ENCODE results near the gene NME4.

The NME4 gene

GRCh38 chr16:397135-397661 is at the start of gene NME4:
NME4 (plus strand) TSS chr16:397199; CDS start chr16:397223, 24 bp downstream.
- TF ChIP-seq ZBTB7A (IDR thresholded peaks at IDR 0.05; ENCODE audit: low read depth) (peak; percentile 83), USF1 (IDR thresholded peaks at IDR 0.05) (no peak), NFIC (IDR thresholded peaks at IDR 0.05) (no peak), FOXM1 (IDR thresholded peaks at IDR 0.05; ENCODE audit: borderline replicate concordance, low read depth) (no peak), TEAD4 (IDR thresholded peaks at IDR 0.05) (no peak), CREB1 (IDR thresholded peaks at IDR 0.05; ENCODE audit: low read depth) (no peak)

- TF ChIP-seq REST (IDR thresholded peaks at IDR 0.05; ENCODE audit: low read depth) (no peak), ZBTB7A (IDR thresholded peaks at IDR 0.05; ENCODE audit: low read depth) (no peak), RAD21 (IDR thresholded peaks at IDR 0.05; ENCODE audit: low read depth) (no peak), EP300 (IDR thresholded peaks at IDR 0.05; ENCODE audit: borderline replicate concordance) (no peak), CEBPB (IDR thresholded peaks at IDR 0.05) (no peak)
These were observed 49.8 kb upstream of the NME4 start for GRCh38 chr16:347203-347602.

- TF ChIP-seq MAX (IDR thresholded peaks at IDR 0.05) (peak; percentile 43), RAD21 (IDR thresholded peaks at IDR 0.05; ENCODE audit: low read depth) (peak; percentile 3; the same call in 1 of the 2 replicates), EP300 (IDR thresholded peaks at IDR 0.05; ENCODE audit: borderline replicate concordance) (no peak)
These were observed 47.8 kb upstream of the NME4 start for GRCh38 chr16:349211-349610.

- no peak for TF ChIP-seq REST (IDR thresholded peaks at IDR 0.05; ENCODE audit: low read depth)
- TF ChIP-seq CEBPB (IDR thresholded peaks at IDR 0.05) = no peak
- no peak for TF ChIP-seq ZBTB7A (IDR thresholded peaks at IDR 0.05; ENCODE audit: low read depth)
- TF ChIP-seq EP300 (IDR thresholded peaks at IDR 0.05; ENCODE audit: borderline replicate concordance) = no peak
- no peak for TF ChIP-seq TAF1 (IDR thresholded peaks at IDR 0.05; ENCODE audit: low read depth)
- TF ChIP-seq YY1 (IDR thresholded peaks at IDR 0.05; ENCODE audit: low read depth) = no peak
- no peak for TF ChIP-seq TEAD4 (IDR thresholded peaks at IDR 0.05)
- TF ChIP-seq RAD21 (IDR thresholded peaks at IDR 0.05; ENCODE audit: low read depth) = no peak
- no peak for TF ChIP-seq NFIC (IDR thresholded peaks at IDR 0.05)
- no peak for TF ChIP-seq TCF12 (IDR thresholded peaks at IDR 0.05; ENCODE audit: low read depth)
These were observed 46.8 kb upstream of the NME4 start for GRCh38 chr16:350203-350602.

- TF ChIP-seq EP300 (IDR thresholded peaks at IDR 0.05; ENCODE audit: borderline replicate concordance) (no peak), TEAD4 (IDR thresholded peaks at IDR 0.05) (0 out of 2 replicates have a peak, but pooled peaks have one; percentile 8), CREB1 (IDR thresholded peaks at IDR 0.05; ENCODE audit: low read depth) (no peak), TAF1 (IDR thresholded peaks at IDR 0.05; ENCODE audit: low read depth) (peak; percentile 8; the same call in 1 of the 2 replicates), MAX (IDR thresholded peaks at IDR 0.05) (peak; percentile 79), NFIC (IDR thresholded peaks at IDR 0.05) (no peak), CEBPB (IDR thresholded peaks at IDR 0.05) (no peak), USF1 (IDR thresholded peaks at IDR 0.05) (no peak), EGR1 (IDR thresholded peaks at IDR 0.05) (no peak), YY1 (IDR thresholded peaks at IDR 0.05; ENCODE audit: low read depth) (no peak), TCF12 (IDR thresholded peaks at IDR 0.05; ENCODE audit: low read depth) (no peak), FOXM1 (IDR thresholded peaks at IDR 0.05; ENCODE audit: borderline replicate concordance, low read depth) (no peak), REST (IDR thresholded peaks at IDR 0.05; ENCODE audit: low read depth) (no peak), ZBTB7A (IDR thresholded peaks at IDR 0.05; ENCODE audit: low read depth) (peak; percentile 49; the same call in 1 of the 2 replicates)
These were observed 45.0 kb upstream of the NME4 start for GRCh38 chr16:351804-352520.

All from Ishikawa (cell line).